ENCODE data around the gene SLC26A1. TPM values are rescaled to one million over a fixed set of nuclear protein-coding genes. Genes with fewer than 3 reads are reported as not detected.

SLC26A1 gene
- polyA plus RNA-seq, 1 donor (not counting 4 experiments of a cell fraction or from before 2014, with no cell fraction given): not detected

DNA sequence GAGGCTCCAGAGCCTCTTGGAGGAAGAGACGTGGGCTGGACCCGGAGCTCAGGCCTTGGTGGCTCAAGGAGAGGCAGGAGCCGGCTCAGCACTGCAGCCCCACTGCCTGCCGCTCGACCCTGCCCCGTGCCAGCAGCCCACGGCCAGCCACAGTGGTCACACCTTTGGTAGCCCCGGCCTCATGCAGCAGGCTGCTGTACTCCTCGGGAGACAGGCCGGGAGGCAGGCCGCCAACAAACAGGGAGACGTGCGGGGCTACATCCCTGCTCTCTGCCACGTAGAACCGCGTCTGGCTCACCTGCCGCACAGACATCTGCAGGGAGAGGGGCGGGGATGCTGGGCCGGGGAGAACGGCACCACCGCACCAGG lies 27.5 kb downstream of the SLC26A1 start:
- H3K9me1 ChIP-seq (ENCODE audit: control insufficient read depth, extremely low read depth, insufficient read depth, low read length): peaks cover 3% of the 10 kb centered on the region
- no peak overlapping the region for H3K4me2 ChIP-seq (ENCODE audit: control insufficient read depth, extremely low read depth, insufficient read depth, low read depth, low read length)
- H3K4me3 ChIP-seq (ENCODE audit: control insufficient read depth in 2 of 3, extremely low read depth in 1 of 3, insufficient read depth in 2 of 3, low read depth in 1 of 3, low read length in 3 of 3): no peak overlapping the region
- FAIRE-seq (no peak), DNase-seq (ENCODE audit: low read depth, low spot score) (no peak)
- H3K36me3 ChIP-seq (ENCODE audit: control insufficient read depth in 2 of 2, extremely low read depth in 1 of 2, insufficient read depth in 2 of 2, low read length in 2 of 2): peaks cover 4 to 19% of the 10 kb centered on the region in 2 experiments
- no peaks in the 10 kb centered on the region for H3K79me2 ChIP-seq (ENCODE audit: control insufficient read depth, insufficient read depth, low read length)
- dilution Hi-C loops (cut with MboI; ENCODE audit: extremely low pct_ligation_motif_present, low sequenced_read_pairs): no loop called here
- H2AFZ ChIP-seq (ENCODE audit: control insufficient read depth, low read length): no peak overlapping the region
- H3K9me3 ChIP-seq (ENCODE audit: control insufficient read depth, low read depth, low read length): no peaks in the 10 kb centered on the region
- peaks cover 10% of the 10 kb centered on the region for H3K4me1 ChIP-seq (ENCODE audit: control insufficient read depth, extremely low read depth, insufficient read depth, low read length)
- H3K9ac ChIP-seq (ENCODE audit: control insufficient read depth, extremely low read depth, insufficient read depth, low read length): no peak overlapping the region
- no peak overlapping the region for H3K27ac ChIP-seq (ENCODE audit: control insufficient read depth, insufficient read depth, low read length)
- H3K27me3 ChIP-seq (ENCODE audit: control insufficient read depth, extremely low read depth, insufficient read depth, low read length): no peaks in the 10 kb centered on the region
- H4K20me1 ChIP-seq (ENCODE audit: control insufficient read depth, extremely low read depth, insufficient read depth, low read length): peaks cover 9% of the 10 kb centered on the region
- TF ChIP-seq, protein P1, sequence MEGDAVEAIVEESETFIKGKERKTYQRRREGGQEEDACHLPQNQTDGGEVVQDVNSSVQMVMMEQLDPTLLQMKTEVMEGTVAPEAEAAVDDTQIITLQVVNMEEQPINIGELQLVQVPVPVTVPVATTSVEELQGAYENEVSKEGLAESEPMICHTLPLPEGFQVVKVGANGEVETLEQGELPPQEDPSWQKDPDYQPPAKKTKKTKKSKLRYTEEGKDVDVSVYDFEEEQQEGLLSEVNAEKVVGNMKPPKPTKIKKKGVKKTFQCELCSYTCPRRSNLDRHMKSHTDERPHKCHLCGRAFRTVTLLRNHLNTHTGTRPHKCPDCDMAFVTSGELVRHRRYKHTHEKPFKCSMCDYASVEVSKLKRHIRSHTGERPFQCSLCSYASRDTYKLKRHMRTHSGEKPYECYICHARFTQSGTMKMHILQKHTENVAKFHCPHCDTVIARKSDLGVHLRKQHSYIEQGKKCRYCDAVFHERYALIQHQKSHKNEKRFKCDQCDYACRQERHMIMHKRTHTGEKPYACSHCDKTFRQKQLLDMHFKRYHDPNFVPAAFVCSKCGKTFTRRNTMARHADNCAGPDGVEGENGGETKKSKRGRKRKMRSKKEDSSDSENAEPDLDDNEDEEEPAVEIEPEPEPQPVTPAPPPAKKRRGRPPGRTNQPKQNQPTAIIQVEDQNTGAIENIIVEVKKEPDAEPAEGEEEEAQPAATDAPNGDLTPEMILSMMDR (optimal IDR thresholded peaks at IDR 0.05 in 1 of 3, IDR thresholded peaks at IDR 0.05 in 1 of 3, conservative IDR thresholded peaks at IDR 0.05 in 1 of 3; ENCODE audit: extremely low read depth in 1 of 3, insufficient read depth in 2 of 3, low read length in 3 of 3): no peak
- TF ChIP-seq EZH2 (IDR thresholded peaks at IDR 0.05; ENCODE audit: low read length): no peak

DNA sequence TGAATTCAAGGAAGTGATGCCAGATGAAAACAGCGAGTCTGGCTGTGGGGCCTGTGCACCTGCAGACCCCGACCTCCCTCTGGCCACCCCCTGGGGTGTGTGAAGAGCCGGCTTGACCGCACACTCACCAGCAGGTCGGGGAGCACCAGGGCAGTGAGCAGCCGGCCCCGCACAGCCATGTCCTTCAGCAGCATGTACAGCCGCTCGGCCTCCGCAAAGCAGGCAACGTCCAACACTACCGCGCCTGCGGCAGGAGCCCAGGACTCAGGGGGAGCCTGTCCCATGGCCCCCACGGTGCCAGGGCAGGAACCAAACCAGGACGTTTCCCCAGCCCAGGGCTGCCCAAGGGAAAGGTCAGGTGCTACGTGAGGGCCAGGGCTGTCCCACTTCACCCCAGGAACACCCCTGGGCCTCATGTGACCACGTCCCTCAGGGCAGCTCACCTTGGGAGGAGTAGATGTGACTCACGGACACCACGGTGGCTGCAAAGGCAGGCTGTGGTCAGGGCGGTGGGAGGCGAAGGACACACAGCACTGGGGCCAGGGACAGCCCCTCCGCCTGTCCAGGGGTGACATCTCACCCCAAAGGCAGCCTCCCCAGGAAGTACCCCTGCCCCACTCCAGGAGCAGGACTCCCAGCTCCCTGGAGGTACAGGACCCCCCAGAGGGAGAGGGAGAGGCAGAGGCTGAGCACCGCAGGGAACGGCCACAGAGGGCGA lies 28.0 kb downstream of the SLC26A1 start:
- Histone ChIP-seq H4K20me1 (ENCODE audit: control insufficient read depth, extremely low read depth, insufficient read depth, low read length) (peaks cover 6% of the 10 kb centered on the region), H3K9me3 (ENCODE audit: control insufficient read depth, low read depth, low read length) (no peaks in the 10 kb centered on the region), H3K36me3 (ENCODE audit: control insufficient read depth in 2 of 2, extremely low read depth in 1 of 2, insufficient read depth in 2 of 2, low read length in 2 of 2) (peaks cover 4 to 22% of the 10 kb centered on the region in 2 experiments), H3K79me2 (ENCODE audit: control insufficient read depth, insufficient read depth, low read length) (no peaks in the 10 kb centered on the region), H2AFZ (ENCODE audit: control insufficient read depth, low read length) (no peak overlapping the region), H3K27ac (ENCODE audit: control insufficient read depth, insufficient read depth, low read length) (no peak overlapping the region), H3K9me1 (ENCODE audit: control insufficient read depth, extremely low read depth, insufficient read depth, low read length) (peaks cover 3% of the 10 kb centered on the region), H3K4me3 (ENCODE audit: control insufficient read depth in 2 of 3, extremely low read depth in 1 of 3, insufficient read depth in 2 of 3, low read depth in 1 of 3, low read length in 3 of 3) (no peak overlapping the region), H3K27me3 (ENCODE audit: control insufficient read depth, extremely low read depth, insufficient read depth, low read length) (no peaks in the 10 kb centered on the region), H3K9ac (ENCODE audit: control insufficient read depth, extremely low read depth, insufficient read depth, low read length) (no peak overlapping the region), H3K4me2 (ENCODE audit: control insufficient read depth, extremely low read depth, insufficient read depth, low read depth, low read length) (no peak overlapping the region), H3K4me1 (ENCODE audit: control insufficient read depth, extremely low read depth, insufficient read depth, low read length) (peaks cover 7% of the 10 kb centered on the region)
- DNase-seq (ENCODE audit: low read depth, low spot score) (no peak), FAIRE-seq (no peak)
- no peak for TF ChIP-seq EZH2 (IDR thresholded peaks at IDR 0.05; ENCODE audit: low read length)
- TF ChIP-seq, protein P1 (optimal IDR thresholded peaks at IDR 0.05 in 1 of 3, IDR thresholded peaks at IDR 0.05 in 1 of 3, conservative IDR thresholded peaks at IDR 0.05 in 1 of 3; ENCODE audit: extremely low read depth in 1 of 3, insufficient read depth in 2 of 3, low read length in 3 of 3): no peak
- dilution Hi-C loops (cut with MboI; ENCODE audit: extremely low pct_ligation_motif_present, low sequenced_read_pairs): no loop called here
